Measurements from ENCODE around the gene SH3PXD2A.

DNA sequence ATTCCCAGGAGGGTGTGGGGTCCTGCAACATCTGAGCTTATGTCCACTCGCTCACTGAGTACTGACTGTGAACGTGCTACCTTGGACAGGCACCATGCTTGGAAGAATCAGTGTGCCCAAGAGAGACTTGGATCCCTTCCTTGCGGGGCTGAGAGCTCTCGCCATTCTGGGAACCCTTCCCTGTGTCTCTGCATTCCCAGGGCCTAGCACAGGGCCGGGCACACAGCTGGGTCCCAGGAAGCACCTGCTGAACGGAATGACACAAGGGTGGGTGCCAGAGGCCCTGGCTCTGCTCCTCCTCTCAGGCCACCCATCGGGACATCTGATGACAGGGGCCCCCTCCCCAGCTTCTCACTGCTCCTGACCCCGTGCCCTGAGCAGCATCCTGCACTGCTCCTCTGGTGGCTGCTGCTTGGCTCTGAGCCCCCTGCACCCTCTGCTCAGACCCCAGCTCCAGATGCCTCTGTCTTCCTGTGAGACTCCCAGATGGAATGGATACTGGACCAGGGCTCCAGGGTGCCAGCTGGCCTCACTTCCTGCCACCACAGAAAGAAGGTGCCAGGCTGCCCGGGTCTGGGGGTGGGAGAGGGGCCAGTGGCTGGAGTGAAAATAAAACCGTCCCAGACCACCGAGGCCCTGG lies 232.3 kb downstream of the SH3PXD2A start:
- TF ChIP-seq GATA1 (IDR thresholded peaks at IDR 0.05; ENCODE audit: low read depth, low read length): no peak
- no peak for TF ChIP-seq POLR2A (IDR thresholded peaks at IDR 0.05; ENCODE audit: low read length)
